ENCODE data around the gene LHFPL2.
"Not testable (repeated sequence)": the region's sequence is repeated elsewhere in the genome, so short reads cannot be mapped to it uniquely, and the experiment has no call there.

Gene LHFPL2, protein sequence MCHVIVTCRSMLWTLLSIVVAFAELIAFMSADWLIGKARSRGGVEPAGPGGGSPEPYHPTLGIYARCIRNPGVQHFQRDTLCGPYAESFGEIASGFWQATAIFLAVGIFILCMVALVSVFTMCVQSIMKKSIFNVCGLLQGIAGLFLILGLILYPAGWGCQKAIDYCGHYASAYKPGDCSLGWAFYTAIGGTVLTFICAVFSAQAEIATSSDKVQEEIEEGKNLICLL

DNA sequence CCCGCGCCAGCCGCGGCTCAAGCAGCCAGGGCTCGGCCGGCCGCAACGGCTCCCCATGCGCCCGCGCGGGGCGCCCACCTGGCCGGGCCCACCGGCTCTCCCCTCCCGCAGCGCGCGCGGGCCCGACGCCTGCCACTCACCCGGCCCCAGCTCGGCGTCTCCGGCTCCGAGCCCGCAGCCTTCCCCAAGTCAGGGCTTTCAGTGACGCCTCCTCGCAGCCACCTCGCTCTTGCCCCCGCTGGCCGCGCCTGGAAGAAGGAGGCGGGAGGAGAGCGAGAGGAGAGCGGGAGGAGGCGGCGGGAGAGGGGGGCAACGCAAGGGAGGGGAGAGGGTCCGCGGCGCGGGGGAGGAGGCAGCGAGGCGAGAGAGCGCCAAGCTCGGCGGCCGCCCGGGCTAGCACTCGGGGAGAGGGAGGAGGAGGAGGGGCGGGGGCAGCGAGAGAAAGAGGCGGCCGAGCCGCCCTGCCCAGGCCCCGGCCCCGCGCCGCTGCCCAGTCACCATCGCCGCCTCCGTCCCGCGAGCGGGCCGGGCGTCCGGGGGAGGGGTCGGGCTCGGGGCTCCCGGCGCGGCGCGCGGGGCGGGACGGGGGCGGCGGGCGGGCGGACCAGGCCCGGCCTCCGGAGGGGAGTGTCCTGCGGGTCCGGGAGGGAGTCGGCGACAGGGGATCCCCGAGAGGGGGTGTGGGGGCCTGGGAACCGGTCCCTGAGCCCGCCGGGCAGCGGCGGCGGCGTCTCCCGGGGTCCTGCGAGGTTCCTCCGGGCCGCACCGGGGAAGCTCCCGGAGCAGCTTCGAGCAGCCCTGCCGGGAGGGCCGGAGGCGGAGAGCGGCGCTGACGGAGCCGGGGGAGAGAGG, at the start of gene LHFPL2:
TSS of gene LHFPL2 (minus strand) at position 414 of the 852 bp plus-strand sequence. CDS start 138,559 bp downstream, outside the sequence.
- TF ChIP-seq, protein P1, sequence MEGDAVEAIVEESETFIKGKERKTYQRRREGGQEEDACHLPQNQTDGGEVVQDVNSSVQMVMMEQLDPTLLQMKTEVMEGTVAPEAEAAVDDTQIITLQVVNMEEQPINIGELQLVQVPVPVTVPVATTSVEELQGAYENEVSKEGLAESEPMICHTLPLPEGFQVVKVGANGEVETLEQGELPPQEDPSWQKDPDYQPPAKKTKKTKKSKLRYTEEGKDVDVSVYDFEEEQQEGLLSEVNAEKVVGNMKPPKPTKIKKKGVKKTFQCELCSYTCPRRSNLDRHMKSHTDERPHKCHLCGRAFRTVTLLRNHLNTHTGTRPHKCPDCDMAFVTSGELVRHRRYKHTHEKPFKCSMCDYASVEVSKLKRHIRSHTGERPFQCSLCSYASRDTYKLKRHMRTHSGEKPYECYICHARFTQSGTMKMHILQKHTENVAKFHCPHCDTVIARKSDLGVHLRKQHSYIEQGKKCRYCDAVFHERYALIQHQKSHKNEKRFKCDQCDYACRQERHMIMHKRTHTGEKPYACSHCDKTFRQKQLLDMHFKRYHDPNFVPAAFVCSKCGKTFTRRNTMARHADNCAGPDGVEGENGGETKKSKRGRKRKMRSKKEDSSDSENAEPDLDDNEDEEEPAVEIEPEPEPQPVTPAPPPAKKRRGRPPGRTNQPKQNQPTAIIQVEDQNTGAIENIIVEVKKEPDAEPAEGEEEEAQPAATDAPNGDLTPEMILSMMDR (conservative IDR thresholded peaks at IDR 0.05): no peak; the same call in 1 of the 2 replicates
- H3K27ac ChIP-seq: peak within 1 kb of the TSS; percentile 38

DNA sequence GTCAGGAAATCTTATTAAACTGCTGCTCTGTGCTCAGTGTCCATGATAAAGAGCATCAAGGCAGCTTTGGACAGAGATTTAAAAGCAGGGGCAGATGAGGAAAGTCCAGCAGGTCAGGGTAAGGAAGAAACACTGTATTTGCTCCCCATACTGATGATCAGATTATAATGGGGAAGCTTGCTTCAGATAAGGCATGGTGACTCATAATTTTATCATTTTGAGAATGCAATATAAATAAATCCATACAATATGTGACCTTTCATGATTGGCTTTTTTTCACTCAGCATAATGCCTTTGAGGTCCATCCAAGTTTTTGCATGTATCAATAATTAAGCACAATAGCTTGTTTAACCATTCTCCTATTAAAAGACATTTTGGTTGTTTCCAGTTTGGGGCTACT, 48.1 kb upstream of the LHFPL2 start:
- TF ChIP-seq, protein P1 (conservative IDR thresholded peaks at IDR 0.05): no peak
- no peak overlapping the region for H3K27ac ChIP-seq

DNA sequence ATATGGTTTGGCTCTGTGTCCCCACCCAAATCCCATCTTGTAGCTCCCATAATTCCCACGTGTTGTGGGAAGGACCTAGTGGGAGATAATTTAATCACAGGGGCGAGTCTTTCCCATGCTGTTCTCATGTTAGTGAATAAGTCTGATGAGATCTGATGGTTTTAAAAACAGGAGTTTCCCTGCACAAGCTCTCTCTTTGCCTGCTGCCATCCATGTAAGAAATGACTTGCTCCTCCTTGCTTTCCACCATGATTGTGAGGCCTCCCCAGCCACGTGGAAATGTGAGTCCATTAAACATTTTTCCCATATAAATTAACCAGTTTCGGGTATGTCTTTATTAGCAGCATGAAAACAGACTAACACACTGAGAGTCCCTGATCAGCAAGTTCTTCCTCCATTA, 47.5 kb upstream of the LHFPL2 start:
- H3K27ac ChIP-seq: not testable (repeated sequence)

DNA sequence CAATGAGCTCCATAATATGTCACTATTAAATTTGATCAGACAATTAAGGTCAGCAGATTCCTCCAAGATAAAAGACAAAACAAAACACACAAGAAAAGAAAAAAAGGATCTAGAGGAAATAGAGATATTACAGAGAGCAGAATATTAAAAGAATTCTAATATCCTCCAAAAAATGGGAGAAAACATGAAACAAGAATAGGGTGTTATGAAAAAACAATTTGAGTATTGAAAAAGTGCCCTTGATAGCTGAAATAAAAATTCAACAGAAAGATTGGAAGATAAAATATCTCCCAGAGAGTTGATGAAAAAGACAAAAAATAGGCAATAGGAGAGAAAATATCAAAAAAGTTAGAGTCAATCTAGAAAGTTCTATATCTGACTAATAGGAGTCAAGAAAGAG, 44.8 kb upstream of the LHFPL2 start:
- TF ChIP-seq, protein P1 (conservative IDR thresholded peaks at IDR 0.05): no peak
- H3K27ac ChIP-seq: no peak overlapping the region

DNA sequence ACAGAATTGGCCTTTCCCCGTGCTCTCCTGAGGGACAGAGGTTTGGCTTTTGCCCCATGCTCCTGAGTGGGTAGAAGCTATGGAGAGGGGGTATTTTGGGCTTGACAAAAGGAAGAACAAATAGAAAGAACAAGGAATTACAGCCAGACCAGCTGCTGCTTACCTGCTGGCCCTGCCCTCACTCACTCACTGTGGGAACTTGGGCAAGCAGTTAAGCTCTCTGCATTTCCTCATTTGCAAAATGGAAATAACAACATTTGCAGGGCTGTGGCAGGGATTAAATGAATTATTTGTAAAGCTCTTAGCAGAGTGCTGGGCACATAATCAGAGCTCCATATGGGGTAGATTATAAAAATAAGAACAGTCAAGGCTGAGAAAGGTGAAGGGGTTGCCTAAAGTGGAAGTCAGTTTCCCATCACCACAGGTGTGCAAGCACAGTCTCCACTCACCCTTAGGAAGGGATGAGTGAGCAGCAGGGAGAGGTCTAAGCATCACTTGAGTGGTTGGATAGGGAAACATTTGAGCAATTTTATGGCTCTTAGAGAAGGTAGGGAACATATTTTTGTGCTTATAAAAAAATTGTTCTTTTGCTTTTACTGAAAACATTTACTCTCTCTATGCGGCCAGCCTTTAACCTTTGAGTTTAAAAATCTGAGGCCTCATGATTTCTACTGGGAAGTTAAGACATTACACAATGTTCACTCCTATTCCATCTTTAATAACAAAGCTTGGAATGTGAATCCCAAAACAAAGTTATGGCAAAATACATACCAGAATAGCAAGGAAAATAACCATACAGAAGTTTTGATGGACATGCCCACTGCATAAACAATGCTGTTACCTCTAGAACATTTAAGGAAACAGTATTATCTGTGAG, 42.8 kb upstream of the LHFPL2 start:
- TF ChIP-seq, protein P1 (conservative IDR thresholded peaks at IDR 0.05): no peak
- H3K27ac ChIP-seq: no peak overlapping the region

DNA sequence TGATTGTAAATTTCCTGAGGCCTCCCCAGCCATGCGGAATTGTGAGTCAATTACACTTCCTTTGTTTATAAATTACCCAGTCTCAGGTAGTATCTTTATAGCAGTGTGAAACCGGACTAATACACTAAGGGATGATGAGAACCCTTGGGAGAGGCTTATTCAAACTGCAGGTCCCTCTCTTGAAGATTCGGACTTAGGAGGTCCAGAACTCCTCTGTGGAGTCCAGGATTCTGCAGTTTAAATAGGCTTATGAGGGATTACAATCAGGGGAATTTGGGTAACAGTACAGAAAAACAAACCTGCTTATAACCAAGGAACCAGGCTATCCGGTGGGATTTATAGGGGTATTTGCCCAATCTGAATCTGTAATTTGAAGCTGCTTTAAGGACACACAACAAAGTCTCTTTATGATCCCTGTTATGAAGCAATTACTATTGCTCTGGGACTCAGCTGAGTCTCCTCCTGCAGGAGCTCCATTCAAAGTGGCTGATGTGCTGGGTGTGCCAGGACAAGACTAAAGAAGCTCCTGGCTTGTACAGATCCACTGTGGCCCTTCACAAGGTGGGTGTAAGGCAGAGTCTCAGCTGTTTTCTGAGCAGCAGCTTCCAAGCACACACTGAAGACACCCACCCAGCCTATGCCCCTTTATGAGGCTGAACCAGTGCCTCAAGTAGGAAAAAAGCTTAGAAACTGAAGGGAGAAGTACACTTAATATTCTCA, 41.8 kb upstream of the LHFPL2 start:
- H3K27ac ChIP-seq: no peak overlapping the region
- TF ChIP-seq, protein P1 (conservative IDR thresholded peaks at IDR 0.05): no peak

DNA sequence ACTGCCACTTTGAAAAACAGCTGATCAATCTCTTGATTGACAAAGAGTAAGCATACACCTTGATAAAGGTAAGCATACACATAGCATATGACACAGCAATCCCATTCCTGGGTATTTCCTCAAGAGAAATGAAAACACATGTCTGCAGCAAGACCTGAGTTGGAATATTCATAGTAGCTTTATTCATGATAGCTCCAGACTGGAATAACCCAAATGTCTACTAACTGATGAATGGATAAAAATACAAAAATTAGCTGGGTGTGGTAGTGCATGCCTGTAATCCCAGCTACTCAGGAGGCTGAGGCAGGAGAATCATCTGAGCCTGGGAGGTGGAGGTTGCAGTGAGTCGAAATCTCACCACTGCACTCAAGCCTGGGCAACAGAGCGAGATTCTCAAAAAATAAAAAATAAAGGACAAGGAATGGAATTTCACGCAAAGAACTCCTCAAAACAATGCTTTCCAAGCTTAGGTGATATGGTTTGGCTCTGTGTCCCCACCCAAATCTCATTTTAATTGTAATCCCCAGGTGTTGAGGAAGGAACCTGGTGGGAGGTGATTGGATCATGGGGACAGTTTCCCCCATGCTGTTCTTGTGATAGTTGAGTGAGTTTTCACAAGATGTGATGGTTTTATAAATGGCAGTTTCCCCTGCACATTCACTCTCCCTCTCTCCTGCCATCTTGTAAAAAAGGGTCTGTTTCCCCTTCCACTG, 41.1 kb upstream of the LHFPL2 start:
- no peak overlapping the region for H3K27ac ChIP-seq
- TF ChIP-seq, protein P1 (conservative IDR thresholded peaks at IDR 0.05): no peak

DNA sequence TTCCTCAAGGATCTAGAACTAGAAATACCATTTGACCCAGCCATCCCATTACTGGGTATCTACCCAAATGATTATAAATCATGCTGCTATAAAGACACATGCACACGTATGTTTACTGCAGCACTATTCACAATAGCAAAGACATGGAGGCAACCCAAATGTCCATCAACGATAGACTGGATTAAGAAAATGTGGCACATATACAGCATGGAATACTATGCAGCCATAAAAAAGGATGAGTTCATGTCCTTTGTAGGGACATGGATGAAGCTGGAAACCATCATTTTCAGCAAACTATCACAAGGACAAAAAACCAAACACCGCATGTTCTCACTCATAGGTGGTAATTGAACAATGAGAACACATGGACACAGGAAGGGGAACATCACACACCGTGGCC, 38.9 kb upstream of the LHFPL2 start:
- not testable (repeated sequence) for H3K27ac ChIP-seq

DNA sequence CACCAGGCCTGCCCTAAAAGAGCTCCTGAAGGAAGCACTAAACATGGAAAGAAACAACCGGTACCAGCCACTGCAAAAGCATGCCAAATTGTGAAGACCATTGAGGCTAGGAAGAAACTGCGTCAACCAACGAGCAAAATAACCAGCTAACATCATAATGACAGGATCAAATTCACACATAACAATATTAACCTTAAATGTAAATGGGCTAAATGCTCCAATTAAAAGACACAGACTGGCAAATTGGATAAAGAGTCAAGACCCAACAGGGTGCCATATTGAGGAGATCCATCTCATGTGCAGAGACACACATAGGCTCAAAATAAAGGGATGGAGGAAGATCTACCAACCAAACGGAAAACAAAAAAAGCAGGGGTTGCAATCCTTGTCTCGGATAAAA, 35.3 kb upstream of the LHFPL2 start:
- not testable (repeated sequence) for H3K27ac ChIP-seq

Data from VCaP (cell line).